AML-193 (cell line): ENCODE data around the gene CABP1.

Experiments used
- DNase-seq, 2 experiments: peaks; one replicate each; lab custom pipeline; 2025; lab: John Stamatoyannopoulos, UW

Gene CABP1

GRCh38 chr12:120631097-120631496, 9.3 kb upstream of the CABP1 start:
- no peak for DNase-seq

- peak in 1 of 2 experiments; percentile 6 for DNase-seq
These were observed 721 bp downstream of the CABP1 start for GRCh38 chr12:120640861-120641833.

GRCh38 chr12:120642121-120642520, 1.7 kb downstream of the CABP1 start:
- no peak for DNase-seq

GRCh38 chr12:120642826-120643225, 2.4 kb downstream of the CABP1 start:
- DNase-seq = no peak

GRCh38 chr12:120643574-120643973, 3.1 kb downstream of the CABP1 start:
- no peak for DNase-seq

- DNase-seq = no peak
These were observed 5.6 kb downstream of the CABP1 start for GRCh38 chr12:120646044-120646443.

GRCh38 chr12:120647375-120647755, 6.9 kb downstream of the CABP1 start:
- DNase-seq = no peak

GRCh38 chr12:120649442-120650232, 9.2 kb downstream of the CABP1 start:
- no peak for DNase-seq

GRCh38 chr12:120650233-120650690, 9.8 kb downstream of the CABP1 start:
- no peak for DNase-seq

- DNase-seq = no peak
These were observed 11.4 kb downstream of the CABP1 start for GRCh38 chr12:120651821-120652220.

GRCh38 chr12:120652656-120653435, 12.4 kb downstream of the CABP1 start:
- DNase-seq = no peak

- no peak for DNase-seq
These were observed 13.2 kb downstream of the CABP1 start for GRCh38 chr12:120653611-120654010.

GRCh38 chr12:120654656-120655055, 14.2 kb downstream of the CABP1 start:
- no peak for DNase-seq

GRCh38 chr12:120656008-120656407, 15.6 kb downstream of the CABP1 start:
- DNase-seq = no peak

- DNase-seq = no peak
These were observed 18.1 kb downstream of the CABP1 start for GRCh38 chr12:120658286-120659150.

- DNase-seq = no peak
These were observed 18.7 kb downstream of the CABP1 start for GRCh38 chr12:120659151-120659525.

- no peak for DNase-seq
These were observed 21.0 kb downstream of the CABP1 start for GRCh38 chr12:120661432-120661831.

- peak; percentile 26 to 44 for DNase-seq
These were observed 22.5 kb downstream of the CABP1 start for GRCh38 chr12:120662879-120663278.

- no peak for DNase-seq
These were observed 23.3 kb downstream of the CABP1 start for GRCh38 chr12:120663741-120664140.

GRCh38 chr12:120666571-120667390, 26.4 kb downstream of the CABP1 start:
- DNase-seq = no peak
